IPS-20b (cell line): ENCODE measurements around the gene SHISA4.
A peak's percentile ranks its signal among the peaks of the same experiment; 100 is the strongest.
"Not testable (repeated sequence)": the region's sequence is repeated elsewhere in the genome, so short reads cannot be mapped to it uniquely, and the experiment has no call there.

Source experiments
- H3K27ac ChIP-seq: one replicate; pipeline ENCODE4 v1.5.1; 2013; ENCODE audit warnings: low read length
- H3K27me3 ChIP-seq: 2 replicates; pipeline ENCODE4 v1.6.1; 2013; ENCODE audit warnings: mild to moderate bottlenecking, low read length, inconsistent platforms; ENCODE audit not compliant: insufficient read depth
- H3K36me3 ChIP-seq: 2 replicates; pipeline ENCODE4 v1.6.1; 2013; ENCODE audit warnings: low read depth, mild to moderate bottlenecking, inconsistent platforms, low read length, moderate library complexity; ENCODE audit not compliant: insufficient read depth
- H3K4me1 ChIP-seq: 2 replicates; pipeline ENCODE4 v1.6.1; 2013; ENCODE audit warnings: mild to moderate bottlenecking, control low read depth, inconsistent platforms, low read length, moderate library complexity; ENCODE audit not compliant: insufficient read depth
- H3K4me3 ChIP-seq: 2 replicates; pipeline ENCODE4 v1.5.1; 2013; ENCODE audit warnings: mild to moderate bottlenecking, low read length, inconsistent platforms
- H3K9ac ChIP-seq: 2 replicates; pipeline ENCODE4 v1.6.1; 2013; ENCODE audit warnings: low read depth, mild to moderate bottlenecking, inconsistent platforms, low read length, moderate library complexity
- H3K9me3 ChIP-seq: 2 replicates; pipeline ENCODE4 v1.6.1; 2013; ENCODE audit warnings: mild to moderate bottlenecking, low read depth, low read length, inconsistent platforms; ENCODE audit not compliant: insufficient read depth

The SHISA4 gene

DNA sequence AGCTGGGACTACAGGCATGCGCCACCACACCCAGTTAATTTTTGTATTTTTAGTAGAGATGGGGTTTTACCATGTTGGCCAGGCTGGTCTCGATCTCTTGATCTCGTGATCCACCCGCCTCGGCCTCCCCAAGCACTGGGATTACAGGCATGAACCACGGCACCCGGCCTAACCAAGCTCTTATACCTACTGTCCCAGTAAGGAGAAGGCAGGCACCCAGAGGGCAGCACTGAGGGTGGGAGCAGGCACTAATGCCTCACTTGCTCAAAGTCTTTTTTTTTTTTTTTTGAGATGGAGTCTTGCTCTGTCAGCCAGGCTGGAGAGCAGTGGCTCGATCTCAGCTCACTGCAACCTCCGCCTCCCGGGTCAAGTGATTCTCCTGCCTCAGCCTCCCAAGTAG, 51.6 kb downstream of the SHISA4 start:
- not testable (repeated sequence) for H3K9ac ChIP-seq, H3K4me1 ChIP-seq, H3K27me3 ChIP-seq, H3K36me3 ChIP-seq, H3K4me3 ChIP-seq, H3K9me3 ChIP-seq, H3K27ac ChIP-seq

- Histone ChIP-seq H3K9ac (peak overlapping the region; percentile 80; the same call in 1 of the 2 replicates), H3K27me3 (peaks cover 11% of the 10 kb centered on the region), H3K36me3 (no peaks in the 10 kb centered on the region), H3K9me3 (no peaks in the 10 kb centered on the region), H3K27ac (peak overlapping the region; percentile 86), H3K4me1 (peaks cover 11% of the 10 kb centered on the region; the same call in 1 of the 2 replicates), H3K4me3 (peak overlapping the region; percentile 56)
Measured at GRCh38 chr1:201941420-201942128, 52.9 kb downstream of the SHISA4 start.

- peak overlapping the region; percentile 80; the same call in 1 of the 2 replicates for H3K9ac ChIP-seq
- H3K27me3 ChIP-seq: peaks cover 16% of the 10 kb centered on the region
- peak overlapping the region; percentile 86 for H3K27ac ChIP-seq
- peaks cover 11% of the 10 kb centered on the region; the same call in 1 of the 2 replicates for H3K4me1 ChIP-seq
- H3K9me3 ChIP-seq: no peaks in the 10 kb centered on the region
- H3K4me3 ChIP-seq: peak overlapping the region; percentile 56; the same call in 1 of the 2 replicates
- no peaks in the 10 kb centered on the region for H3K36me3 ChIP-seq
Measured at GRCh38 chr1:201942129-201942495, 53.4 kb downstream of the SHISA4 start.
